ENCODE data around the gene CSH1.
A peak's percentile ranks its signal among the peaks of the same experiment; 100 is the strongest.
"Not testable (repeated sequence)": the region's sequence is repeated elsewhere in the genome, so short reads cannot be mapped to it uniquely, and the experiment has no call there.

Gene CSH1

DNA sequence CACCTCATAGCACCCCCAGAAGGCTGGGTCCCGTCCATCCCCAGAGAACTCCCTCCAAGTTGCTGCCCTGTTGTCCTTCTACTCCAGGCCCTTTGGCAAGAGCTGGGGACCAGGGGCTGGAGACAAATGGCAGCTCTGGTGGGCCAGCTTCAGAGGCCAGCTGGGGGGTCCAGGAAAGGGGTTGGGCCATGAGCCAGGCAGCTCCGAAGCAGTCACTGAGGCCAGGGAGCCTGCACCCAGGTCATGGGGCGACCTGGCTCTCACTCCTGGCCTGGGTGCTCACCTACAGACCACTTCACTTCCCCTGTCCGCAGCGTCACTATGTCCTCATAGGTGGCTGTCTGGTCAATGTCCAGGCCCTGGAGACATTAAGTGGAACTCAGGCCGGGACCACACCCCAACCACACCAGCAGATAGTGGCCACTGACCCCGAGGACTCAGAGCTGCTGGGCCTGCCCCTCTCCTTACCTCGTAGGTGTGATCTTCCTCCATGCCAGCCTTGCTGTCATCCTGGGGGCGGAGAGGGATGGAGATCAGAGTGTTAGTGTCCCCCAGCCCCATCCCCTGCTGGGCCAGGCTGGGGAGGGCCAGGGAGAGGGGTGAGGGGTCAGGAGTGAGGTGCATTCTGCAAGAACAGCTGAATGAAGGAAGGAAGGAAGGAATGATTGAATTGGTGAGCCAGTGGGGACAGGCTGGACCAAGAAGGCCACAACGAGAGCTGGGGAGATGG is 32.8 kb upstream of the CSH1 start:
- DNase-seq (ENCODE audit: low read depth in 3 of 3), result no peak

DNA sequence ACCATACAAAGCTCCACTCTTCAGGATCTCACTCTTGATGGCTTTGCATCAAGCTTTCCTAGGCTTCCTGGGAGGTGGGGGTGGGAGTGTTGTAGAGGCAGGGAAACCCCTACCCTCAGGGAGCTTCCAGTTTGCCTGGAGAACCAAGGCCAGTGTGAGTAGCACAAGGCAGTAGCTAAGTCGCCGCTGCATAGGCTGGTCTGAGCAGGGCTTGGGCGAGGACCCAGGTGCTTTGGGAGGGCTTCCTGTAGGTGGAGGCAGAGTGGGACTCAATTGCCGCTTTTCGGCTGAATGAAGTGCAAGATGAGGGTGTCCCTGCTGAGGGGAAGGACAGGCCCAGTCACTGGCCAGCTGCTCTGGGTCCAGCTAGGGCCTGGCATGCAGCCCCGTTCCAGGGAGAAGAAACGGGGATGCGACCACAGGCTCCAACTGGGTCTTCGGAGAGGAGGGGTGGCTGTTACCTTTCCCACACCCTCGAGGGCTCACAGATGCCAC is 31.8 kb upstream of the CSH1 start:
- no peak for DNase-seq (ENCODE audit: low read depth in 3 of 3)

DNA sequence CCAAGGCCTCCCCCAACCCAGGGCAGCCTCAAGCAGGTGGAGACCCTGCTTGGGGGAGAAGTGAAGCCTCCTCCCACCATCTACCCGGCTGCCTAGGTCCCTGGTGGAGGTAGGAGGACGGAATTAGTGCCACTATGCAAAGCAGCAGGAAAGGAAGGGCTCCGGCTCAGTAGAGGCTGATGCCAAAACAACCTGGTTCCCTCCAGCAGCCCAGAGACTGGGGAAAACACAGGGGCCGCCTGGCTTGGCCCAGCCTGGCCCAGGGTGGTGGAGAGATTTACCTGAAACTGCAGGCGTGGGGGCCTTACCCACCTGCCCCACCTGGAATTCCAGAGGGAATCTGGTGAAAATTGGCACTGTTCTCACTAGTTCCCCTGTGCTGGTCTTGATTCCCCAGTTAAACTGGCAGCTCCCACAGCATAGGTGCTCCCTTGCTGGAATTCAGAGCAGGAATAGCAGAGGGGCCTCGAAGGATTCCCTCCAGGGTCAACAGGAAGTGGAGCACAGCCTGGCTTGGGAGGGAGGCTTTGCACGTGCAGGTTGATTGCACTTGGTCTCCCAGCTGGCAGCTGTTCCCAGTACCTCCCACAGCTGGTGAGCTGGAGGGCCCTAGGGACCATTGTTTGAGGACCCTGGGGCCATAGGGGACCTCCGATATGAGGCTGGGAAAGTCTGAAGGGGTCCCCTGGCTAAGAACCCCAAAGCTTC is 31.2 kb upstream of the CSH1 start:
- DNase-seq (ENCODE audit: low read depth in 3 of 3), result no peak

DNA sequence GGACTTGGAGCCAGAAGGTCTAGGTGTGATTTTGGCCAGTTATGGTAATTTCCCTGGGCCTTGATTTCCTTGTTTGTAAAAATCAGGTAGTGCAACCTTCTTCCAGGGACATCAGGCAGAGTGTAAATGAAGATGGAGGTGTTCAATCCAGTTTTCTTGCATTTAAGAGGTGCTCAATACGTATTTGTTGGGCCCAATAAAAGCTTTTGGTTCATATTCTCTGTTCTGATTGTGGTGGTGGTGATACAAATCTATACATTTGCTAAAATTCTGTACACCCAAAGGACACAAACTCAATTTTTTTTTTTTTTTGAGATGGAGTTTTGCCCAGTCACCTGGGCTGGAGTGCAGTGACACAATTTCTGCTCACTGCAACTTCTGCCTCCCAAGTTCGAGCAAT is 29.8 kb upstream of the CSH1 start:
- no peak for DNase-seq (ENCODE audit: low read depth in 3 of 3)

- no peak for DNase-seq (ENCODE audit: low read depth in 3 of 3)
Observed at GRCh38 chr17:63925615-63926014, 29.2 kb upstream of the CSH1 start.

GRCh38 chr17:63922402-63922801 is 26.0 kb upstream of the CSH1 start:
- DNase-seq (ENCODE audit: low read depth in 3 of 3), result not testable (repeated sequence)

DNA sequence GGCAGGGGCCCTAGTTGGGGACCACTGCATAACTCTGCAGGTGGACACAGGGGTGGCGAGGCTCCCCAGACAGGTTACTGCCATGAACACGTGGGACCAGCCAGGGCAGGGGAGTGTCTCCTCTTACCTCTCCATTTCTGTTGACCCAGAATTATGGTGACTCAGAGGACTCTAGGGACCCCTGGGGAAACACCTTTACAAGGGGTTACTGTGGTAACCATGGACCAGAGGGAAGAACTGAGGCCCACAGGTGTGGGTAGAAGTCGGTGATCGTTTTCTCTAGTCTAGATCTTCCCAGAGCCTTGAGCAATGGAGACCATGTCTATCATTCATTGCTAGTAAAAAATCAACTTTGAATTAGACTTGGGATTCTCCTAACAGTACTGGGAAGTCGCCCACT is 24.4 kb upstream of the CSH1 start:
- not testable (repeated sequence) for DNase-seq (ENCODE audit: low read depth in 3 of 3)

GRCh38 chr17:63920050-63920449 is 23.7 kb upstream of the CSH1 start:
- not testable (repeated sequence) for DNase-seq (ENCODE audit: low read depth in 3 of 3)

- DNase-seq (ENCODE audit: low read depth in 3 of 3), result peak; percentile 37 to 69 (median 50)
Observed at GRCh38 chr17:63919311-63919723, 22.9 kb upstream of the CSH1 start.

- DNase-seq (ENCODE audit: low read depth in 3 of 3), result not testable (repeated sequence)
Observed at GRCh38 chr17:63918789-63919305, 22.5 kb upstream of the CSH1 start, which contains the start of gene GH1. Gene GH1 (minus strand): TSS chr17:63918839. CDS start chr17:63918776, 63 bp downstream.

- no peak for DNase-seq (ENCODE audit: low read depth in 3 of 3)
Observed at GRCh38 chr17:63918305-63918704, 21.9 kb upstream of the CSH1 start.

DNA sequence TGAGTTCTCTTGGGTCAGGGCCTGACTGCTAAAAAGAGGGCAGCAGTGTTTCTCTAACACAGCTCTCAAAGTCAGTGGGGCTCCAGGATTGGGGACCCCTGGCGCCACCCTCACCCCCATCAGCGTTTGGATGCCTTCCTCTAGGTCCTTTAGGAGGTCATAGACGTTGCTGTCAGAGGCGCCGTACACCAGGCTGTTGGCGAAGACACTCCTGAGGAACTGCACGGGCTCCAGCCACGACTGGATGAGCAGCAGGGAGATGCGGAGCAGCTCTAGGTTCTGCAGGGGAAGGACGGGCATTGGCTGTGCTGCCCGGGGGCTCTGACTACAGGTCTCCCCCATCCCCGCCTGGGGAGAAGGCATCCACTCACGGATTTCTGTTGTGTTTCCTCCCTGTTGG is 21.3 kb upstream of the CSH1 start:
- DNase-seq (ENCODE audit: low read depth in 3 of 3), result no peak

DNA sequence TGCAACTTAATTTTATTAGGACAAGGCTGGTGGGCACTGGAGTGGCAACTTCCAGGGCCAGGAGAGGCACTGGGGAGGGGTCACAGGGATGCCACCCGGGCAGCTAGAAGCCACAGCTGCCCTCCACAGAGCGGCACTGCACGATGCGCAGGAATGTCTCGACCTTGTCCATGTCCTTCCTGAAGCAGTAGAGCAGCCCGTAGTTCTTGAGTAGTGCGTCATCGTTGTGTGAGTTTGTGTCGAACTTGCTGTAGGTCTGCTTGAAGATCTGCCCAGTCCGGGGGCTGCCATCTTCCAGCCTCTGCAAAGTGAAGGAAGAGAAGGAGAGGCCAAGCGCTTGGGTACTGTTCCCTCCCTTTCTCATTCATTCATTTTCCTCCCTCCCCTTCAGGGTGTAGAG is 20.8 kb upstream of the CSH1 start:
- DNase-seq (ENCODE audit: low read depth in 3 of 3), result not testable (repeated sequence)

DNA sequence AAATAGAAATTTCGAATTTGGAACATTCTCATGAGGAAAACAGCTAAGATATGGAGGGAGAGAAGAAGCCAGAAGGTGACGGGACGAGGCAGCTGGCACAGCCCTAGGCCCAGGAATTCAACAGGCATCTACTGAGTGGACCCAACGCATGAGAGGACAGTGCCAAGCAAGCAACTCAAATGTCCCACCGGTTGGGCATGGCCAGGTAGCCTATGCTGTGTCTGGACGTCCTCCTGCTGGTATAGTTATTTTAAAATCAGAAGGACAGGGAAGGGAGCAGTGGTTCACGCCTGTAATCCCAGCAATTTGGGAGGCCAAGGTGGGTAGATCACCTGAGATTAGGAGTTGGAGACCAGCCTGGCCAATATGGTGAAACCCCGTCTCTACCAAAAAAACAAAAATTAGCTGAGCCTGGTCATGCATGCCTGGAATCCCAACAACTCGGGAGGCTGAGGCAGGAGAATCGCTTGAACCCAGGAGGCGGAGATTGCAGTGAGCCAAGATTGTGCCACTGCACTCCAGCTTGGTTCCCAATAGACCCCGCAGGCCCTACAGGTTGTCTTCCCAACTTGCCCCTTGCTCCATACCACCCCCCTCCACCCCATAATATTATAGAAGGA is 20.3 kb upstream of the CSH1 start:
- DNase-seq (ENCODE audit: low read depth in 3 of 3), result no peak

- DNase-seq (ENCODE audit: low read depth in 3 of 3), result not testable (repeated sequence)
Observed at GRCh38 chr17:63915753-63916152, 19.4 kb upstream of the CSH1 start.

DNA sequence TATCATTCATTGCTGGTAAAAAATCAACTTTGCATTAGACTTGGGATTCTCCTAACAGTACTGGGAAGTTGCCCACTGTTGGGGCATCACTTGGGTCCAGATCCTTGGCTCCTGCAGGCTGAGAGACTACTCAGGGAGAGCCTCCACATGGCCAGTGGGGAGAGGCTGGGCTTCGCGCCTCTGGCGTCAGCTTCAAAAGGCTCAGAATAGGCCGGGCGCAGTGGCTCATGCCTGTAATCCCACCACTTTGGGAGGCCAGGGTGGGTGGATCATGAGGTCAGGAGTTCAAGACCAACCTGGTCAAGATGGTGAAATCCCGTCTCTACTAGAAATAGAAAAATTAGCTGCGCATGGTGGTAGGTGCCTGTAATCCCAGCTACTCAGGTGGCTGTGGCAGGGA is 18.1 kb upstream of the CSH1 start:
- DNase-seq (ENCODE audit: low read depth in 3 of 3), result no peak

DNA sequence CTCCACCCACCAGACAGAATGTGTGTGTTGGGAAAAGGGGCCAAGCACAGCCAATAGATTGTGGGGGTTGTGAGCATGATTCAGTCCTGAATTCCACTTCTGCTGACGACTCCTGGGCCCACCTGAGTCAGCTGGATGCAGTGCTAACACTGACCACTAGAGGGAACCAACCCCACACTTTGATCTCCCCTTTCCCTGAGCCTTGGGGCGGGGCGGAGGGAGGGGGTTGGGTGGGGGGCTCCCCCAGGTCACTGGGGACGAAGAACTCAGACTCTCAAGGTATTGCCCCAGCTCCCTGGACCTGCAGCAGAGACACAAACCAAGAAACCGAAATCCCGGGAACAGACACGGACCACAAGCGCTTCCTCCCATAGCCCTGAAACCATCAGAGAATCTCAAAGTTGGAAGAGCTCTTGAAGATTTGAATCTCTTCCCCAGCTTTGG is 15.3 kb upstream of the CSH1 start:
- DNase-seq (ENCODE audit: low read depth in 3 of 3), result peak in 1 of 3 donors; percentile 46

GRCh38 chr17:63911041-63911635 is 14.8 kb upstream of the CSH1 start, which contains the start of gene CSHL1:
Gene CSHL1 (minus strand): TSS chr17:63911258. CDS start chr17:63911196, 62 bp downstream.
- DNase-seq (ENCODE audit: low read depth in 3 of 3), result no peak

DNA sequence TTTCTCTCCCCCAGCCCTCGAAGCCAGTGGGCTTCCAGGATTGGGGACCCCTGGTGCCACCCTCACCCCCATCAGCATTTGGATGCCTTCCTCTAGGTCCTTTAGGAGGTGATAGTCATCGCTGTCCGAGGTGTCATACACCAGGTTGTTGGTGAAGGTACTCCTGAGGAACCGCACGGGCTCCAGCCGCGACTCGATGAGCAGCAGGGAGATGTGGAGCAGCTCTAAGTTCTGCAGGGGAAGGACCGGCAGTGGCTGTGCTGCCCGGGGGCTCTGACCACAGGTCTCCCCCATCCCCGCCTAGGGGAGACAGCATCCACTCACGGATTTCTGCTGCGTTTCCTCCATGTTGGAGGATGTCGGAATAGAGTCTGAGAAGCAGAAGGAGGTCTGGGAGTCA is 13.7 kb upstream of the CSH1 start:
- no peak for DNase-seq (ENCODE audit: low read depth in 3 of 3)

GRCh38 chr17:63909586-63909985 is 13.2 kb upstream of the CSH1 start:
- not testable (repeated sequence) for DNase-seq (ENCODE audit: low read depth in 3 of 3)

- DNase-seq (ENCODE audit: low read depth in 3 of 3), result peak in 1 of 3 donors; percentile 28
Observed at GRCh38 chr17:63907161-63907778, 10.9 kb upstream of the CSH1 start.

Data from stimulated activated CD4-positive, alpha-beta T cell treated with anti-CD3 and anti-CD28 coated beads, TNF-alpha, amount 100 ng/mL, for 48 hours (primary cell).